HUES64 (cell line): Measurements from ENCODE around the gene RCAN2.

Experiments used
- H3K27ac ChIP-seq: 2 replicates; pipeline ENCODE4 v1.7.0; 2013; ENCODE audit warnings: low read depth, low read length, inconsistent platforms
- H3K27me3 ChIP-seq: 2 replicates; pipeline ENCODE4 v1.6.1; 2013; ENCODE audit warnings: mild to moderate bottlenecking, low read length; ENCODE audit not compliant: insufficient read depth
- H3K36me3 ChIP-seq: 2 replicates; pipeline ENCODE4 v1.6.1; 2013; ENCODE audit warnings: mild to moderate bottlenecking, low read length; ENCODE audit not compliant: insufficient read depth
- H3K4me1 ChIP-seq: 2 replicates; pipeline ENCODE4 v1.6.1; 2013; ENCODE audit warnings: mild to moderate bottlenecking, low read length, moderate library complexity; ENCODE audit not compliant: insufficient read depth
- H3K4me3 ChIP-seq: 2 replicates; pipeline ENCODE4 v1.5.1; 2013; ENCODE audit warnings: mild to moderate bottlenecking, low read length, moderate library complexity
- H3K9ac ChIP-seq: 2 replicates; pipeline ENCODE4 v1.6.1; 2013; ENCODE audit warnings: mild to moderate bottlenecking, low read depth, low read length
- H3K9me3 ChIP-seq: 2 replicates; pipeline ENCODE4 v1.6.1; 2013; ENCODE audit warnings: low read depth, low read length; ENCODE audit not compliant: insufficient read depth
- WGBS: fragments of 150-250, 120-280 bp; methylation state at CpG from one replicate; pipeline ENCODE4 v1.1.7; 2013; ENCODE audit warnings: missing lambda C conversion rate; 5-methylcytosine and 5-hydroxymethylcytosine counted together

RCAN2 gene

DNA sequence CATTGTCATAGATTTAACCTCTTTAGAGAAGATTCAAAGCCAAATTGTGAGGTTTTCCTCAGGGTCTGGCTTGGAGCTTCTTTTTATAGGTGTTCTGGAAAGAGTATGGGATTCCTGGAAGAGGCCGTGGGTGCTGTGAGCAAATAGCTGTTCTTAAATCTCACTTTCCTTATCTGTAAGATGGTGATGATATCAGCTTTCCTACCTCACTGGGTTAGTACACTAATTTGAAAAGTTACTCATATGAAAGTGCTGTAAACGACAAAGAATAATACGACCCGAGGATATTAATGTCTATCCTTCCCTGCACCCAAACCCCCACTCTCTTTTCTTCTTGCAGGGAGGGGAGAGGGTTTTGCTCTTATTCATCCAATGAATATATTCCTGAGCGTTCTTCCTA, 203.6 kb downstream of the RCAN2 start:
- H3K9me3 ChIP-seq: no peaks in the 10 kb centered on the region
- no peak overlapping the region for H3K27ac ChIP-seq
- WGBS: 100% methylated on average over 1 of the region's 5 CpGs
- H3K4me3 ChIP-seq: no peak overlapping the region
- no peaks in the 10 kb centered on the region for H3K27me3 ChIP-seq
- no peaks in the 10 kb centered on the region for H3K36me3 ChIP-seq
- peaks cover 4% of the 10 kb centered on the region; the same call in 1 of the 2 replicates for H3K4me1 ChIP-seq
- no peak overlapping the region for H3K9ac ChIP-seq

DNA sequence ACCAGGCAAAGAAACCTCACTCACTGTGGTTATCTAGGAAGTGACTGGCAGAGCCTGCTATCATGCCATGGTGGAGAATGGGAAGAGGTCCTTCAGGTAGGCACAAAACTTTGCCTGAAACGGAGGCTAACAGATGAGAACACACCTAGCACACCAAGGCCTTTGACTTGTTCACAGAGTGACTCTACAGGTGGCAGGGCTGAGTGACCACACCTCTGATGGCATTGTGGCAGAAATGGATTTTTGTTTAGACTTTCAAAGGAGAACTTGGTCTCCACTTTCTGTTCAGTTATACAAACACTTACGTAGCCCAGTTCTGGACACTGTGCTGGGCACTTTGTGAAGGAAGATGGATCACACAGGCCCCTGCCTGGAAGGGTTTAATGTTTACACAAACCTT, 204.2 kb downstream of the RCAN2 start:
- H3K27ac ChIP-seq: no peak overlapping the region
- no peak overlapping the region for H3K4me3 ChIP-seq
- 96% methylated on average over 2 of the region's 2 CpGs for WGBS
- H3K9me3 ChIP-seq: no peaks in the 10 kb centered on the region
- no peaks in the 10 kb centered on the region for H3K36me3 ChIP-seq
- peaks cover 4% of the 10 kb centered on the region; the same call in 1 of the 2 replicates for H3K4me1 ChIP-seq
- H3K27me3 ChIP-seq: no peaks in the 10 kb centered on the region
- H3K9ac ChIP-seq: no peak overlapping the region

DNA sequence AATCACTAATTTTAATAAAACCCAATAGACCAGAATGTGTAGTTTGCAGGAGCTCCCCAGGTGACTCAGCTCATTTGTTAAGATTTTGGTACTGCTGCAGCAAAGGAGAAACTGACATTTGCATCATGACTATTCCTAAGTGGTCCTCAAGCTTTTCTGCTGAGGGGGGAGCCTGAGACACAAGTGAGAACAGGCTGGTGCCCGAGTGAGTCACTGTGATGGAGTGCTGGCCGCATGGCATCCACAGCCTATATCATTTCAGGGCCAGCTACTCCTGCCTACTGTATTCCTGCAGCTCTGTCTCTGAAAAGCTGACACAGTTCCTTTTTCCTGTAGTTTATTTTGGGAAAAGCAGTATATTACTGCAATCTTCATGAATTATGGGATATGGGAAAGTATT, 206.8 kb downstream of the RCAN2 start:
- Histone ChIP-seq H3K9ac (no peak overlapping the region), H3K4me3 (no peak overlapping the region), H3K27ac (no peak overlapping the region), H3K36me3 (no peaks in the 10 kb centered on the region), H3K9me3 (no peaks in the 10 kb centered on the region), H3K27me3 (no peaks in the 10 kb centered on the region), H3K4me1 (no peaks in the 10 kb centered on the region)
- 92% methylated on average over 2 of the region's 2 CpGs for WGBS

DNA sequence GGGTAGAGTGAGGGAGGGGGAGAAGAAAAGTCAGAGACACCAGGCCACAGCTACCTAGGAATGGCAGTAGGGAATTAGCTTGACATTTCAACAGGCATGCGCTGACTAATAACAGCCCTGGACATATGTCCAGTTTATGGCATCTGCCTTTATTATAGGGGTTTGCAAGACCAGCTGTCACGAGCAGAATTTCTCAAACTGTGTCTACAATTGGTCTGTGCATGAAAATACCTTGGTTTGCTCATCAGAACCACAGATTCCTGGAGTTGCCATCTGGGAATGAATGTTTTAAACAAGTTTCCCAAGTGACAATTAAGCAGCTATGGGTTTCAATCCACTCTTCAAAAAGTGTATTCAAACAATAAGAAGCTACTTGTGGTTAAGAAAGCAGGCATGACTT, 210.1 kb downstream of the RCAN2 start:
- 90% methylated on average over 2 of the region's 2 CpGs for WGBS
- Histone ChIP-seq H3K27ac (no peak overlapping the region), H3K4me1 (no peaks in the 10 kb centered on the region), H3K36me3 (no peaks in the 10 kb centered on the region), H3K4me3 (no peak overlapping the region), H3K27me3 (no peaks in the 10 kb centered on the region), H3K9ac (no peak overlapping the region), H3K9me3 (no peaks in the 10 kb centered on the region)

DNA sequence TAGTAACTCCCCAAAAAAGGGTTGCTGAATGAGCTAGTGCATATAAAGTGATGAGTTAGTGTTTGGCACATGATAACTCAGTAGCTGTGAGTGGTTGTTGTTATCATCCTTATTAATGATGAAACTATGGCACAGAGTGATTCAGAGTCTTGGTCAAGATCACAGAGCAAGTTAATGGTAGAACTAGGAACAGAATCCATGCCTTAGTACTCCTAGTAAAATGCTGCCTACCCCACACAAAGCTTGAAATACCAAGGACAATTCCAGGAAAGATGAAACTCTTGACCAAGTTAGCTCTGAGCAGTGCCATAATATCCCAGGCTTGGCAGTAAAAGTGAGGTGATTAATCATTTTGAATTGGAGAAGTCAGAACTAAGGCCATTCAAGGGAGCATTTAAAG, 211.4 kb downstream of the RCAN2 start:
- Histone ChIP-seq H3K9me3 (no peaks in the 10 kb centered on the region), H3K4me3 (no peak overlapping the region), H3K4me1 (no peaks in the 10 kb centered on the region), H3K27ac (no peak overlapping the region), H3K27me3 (no peaks in the 10 kb centered on the region), H3K36me3 (no peaks in the 10 kb centered on the region), H3K9ac (no peak overlapping the region)

DNA sequence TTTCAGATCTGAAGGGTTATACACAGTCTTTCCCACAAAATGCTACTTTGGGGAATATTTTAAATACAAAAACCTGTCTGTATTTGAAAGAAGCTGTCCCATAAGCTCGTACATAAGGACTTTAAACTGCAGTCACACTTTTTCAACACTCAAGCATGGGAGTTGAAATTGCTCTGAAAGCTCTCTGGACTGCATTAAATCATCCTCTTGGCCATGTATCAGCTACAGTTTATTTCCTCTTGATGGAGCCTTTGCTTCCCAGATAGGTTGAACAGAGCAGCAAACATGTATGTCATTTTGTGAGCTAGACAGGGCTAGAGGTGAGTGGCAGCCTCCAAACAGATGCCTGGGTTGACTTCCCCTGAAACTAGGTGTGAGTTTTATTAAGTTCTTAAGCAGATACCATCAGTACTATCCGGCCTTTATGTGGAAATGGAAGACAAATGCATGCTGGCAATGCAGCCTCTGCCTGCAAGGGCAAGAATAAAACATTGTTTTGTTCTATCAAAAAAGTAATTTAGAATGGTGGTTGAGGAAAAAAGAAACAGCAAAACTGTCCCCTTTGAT, 214.6 kb downstream of the RCAN2 start:
- Histone ChIP-seq H3K27ac (no peak overlapping the region), H3K27me3 (no peaks in the 10 kb centered on the region), H3K4me1 (no peaks in the 10 kb centered on the region), H3K9me3 (no peaks in the 10 kb centered on the region), H3K4me3 (no peak overlapping the region), H3K9ac (no peak overlapping the region), H3K36me3 (no peaks in the 10 kb centered on the region)
- WGBS: 94% methylated on average over 2 of the region's 2 CpGs

DNA sequence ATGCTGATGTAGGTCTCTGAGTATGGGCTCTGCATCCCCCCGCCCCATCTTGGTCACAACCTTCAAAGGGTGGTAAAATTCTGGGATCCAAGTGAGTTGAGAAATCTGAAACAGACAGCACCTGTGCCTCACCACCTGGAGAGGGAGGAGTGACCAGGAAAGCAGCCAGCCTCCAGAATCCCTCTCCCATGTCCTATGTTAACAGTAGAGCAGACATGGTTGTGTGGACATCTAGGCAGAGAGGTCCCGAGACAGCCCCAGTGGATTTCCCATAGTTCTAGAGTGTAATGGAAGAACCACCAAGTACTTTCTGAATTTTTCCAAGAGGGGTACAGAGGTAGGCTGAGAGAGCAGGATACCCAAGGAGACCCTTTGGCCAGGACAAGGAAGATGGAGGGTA, 216.7 kb downstream of the RCAN2 start:
- Histone ChIP-seq H3K27ac (no peak overlapping the region), H3K9ac (no peak overlapping the region), H3K27me3 (no peaks in the 10 kb centered on the region), H3K36me3 (no peaks in the 10 kb centered on the region), H3K9me3 (no peaks in the 10 kb centered on the region), H3K4me1 (no peaks in the 10 kb centered on the region), H3K4me3 (no peak overlapping the region)
- WGBS: 92% methylated on average over 2 of the region's 2 CpGs

DNA sequence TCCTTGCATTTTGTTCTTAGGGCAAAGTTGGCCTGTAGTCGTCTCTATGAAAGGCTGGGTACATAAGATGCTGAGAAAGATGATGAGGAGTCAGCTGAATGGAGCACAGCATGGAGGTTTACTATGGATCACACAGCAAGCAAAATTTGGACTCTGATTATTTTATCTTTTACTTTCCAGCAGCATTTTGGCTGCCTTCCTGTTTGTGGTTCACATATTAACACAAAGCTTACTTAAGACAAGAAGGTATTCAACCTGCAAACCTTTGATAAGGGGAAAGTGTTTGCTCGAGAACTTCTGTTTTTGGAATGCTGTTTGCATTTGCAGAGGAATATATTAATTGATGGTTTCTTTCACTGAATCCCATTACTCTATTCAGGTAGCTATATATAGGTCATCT, 217.3 kb downstream of the RCAN2 start:
- no peaks in the 10 kb centered on the region for H3K9me3 ChIP-seq
- no peaks in the 10 kb centered on the region for H3K27me3 ChIP-seq
- H3K4me3 ChIP-seq: no peak overlapping the region
- H3K4me1 ChIP-seq: no peaks in the 10 kb centered on the region
- no peaks in the 10 kb centered on the region for H3K36me3 ChIP-seq
- WGBS: 80% methylated on average over 2 of the region's 2 CpGs
- no peak overlapping the region for H3K27ac ChIP-seq
- no peak overlapping the region for H3K9ac ChIP-seq

DNA sequence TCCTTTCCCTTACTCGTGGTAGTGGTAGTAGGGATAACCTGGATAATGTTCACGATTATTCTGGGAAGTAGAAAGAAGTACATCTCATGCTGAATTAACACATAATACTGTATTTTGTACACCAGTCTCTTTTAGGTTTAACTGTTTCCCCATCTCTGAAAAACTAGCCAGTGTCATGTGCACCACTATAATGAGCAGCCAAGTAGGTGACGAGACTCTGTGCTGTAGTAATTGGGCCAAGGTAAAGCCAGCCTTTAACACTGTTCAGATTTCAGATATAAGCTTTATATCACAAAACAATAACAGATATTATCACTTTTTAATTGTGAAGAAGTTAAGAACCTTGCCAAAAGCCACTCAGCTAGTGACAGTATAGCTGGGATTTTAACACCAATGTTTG, 219.5 kb downstream of the RCAN2 start:
- 100% methylated on average over 1 of the region's 3 CpGs for WGBS
- H3K27ac ChIP-seq: no peak overlapping the region
- no peak overlapping the region for H3K9ac ChIP-seq
- no peak overlapping the region for H3K4me3 ChIP-seq
- no peaks in the 10 kb centered on the region for H3K9me3 ChIP-seq
- no peaks in the 10 kb centered on the region for H3K4me1 ChIP-seq
- no peaks in the 10 kb centered on the region for H3K36me3 ChIP-seq
- H3K27me3 ChIP-seq: no peaks in the 10 kb centered on the region

DNA sequence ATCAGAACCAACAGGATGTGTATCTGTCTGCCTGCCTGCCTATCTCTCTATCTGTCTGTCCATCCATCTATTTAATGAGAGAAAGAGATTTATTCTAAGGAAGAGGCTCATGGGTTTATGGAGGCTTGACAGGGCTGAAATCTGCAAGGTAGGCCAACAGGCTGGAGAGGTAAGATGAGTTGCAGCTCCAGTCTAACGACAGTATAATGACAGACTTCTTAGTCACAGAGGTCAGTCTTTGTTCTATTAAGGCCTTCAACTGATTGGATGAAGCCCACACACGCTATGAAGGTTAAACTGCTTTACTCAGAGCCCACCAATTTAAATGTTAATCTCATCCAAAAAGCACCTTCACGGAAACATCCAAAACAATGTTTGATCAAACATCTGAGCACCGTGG, 220.1 kb downstream of the RCAN2 start:
- Histone ChIP-seq H3K9ac (no peak overlapping the region), H3K36me3 (no peaks in the 10 kb centered on the region), H3K4me3 (no peak overlapping the region), H3K27me3 (no peaks in the 10 kb centered on the region), H3K9me3 (no peaks in the 10 kb centered on the region), H3K4me1 (no peaks in the 10 kb centered on the region), H3K27ac (no peak overlapping the region)
- 80% methylated on average over 4 of the region's 4 CpGs for WGBS

DNA sequence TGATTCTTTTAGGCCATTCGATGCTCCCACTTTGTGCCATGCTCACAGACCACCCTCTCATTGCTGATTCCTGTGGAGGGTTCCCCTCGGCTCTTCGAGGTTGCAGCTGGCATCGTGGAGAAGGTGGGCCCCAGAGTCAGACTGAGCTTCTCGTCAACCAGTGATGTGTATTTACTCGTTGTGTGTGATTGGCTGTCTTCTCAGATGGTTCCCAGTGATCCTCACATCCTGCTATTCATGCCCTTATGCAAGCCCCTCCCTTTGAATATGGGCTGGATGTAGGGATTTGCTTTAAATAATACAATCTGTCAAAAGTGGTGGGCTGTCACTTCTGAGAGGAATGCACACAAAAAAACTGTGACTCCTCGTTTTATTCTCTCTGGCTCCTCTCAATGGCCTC, 220.9 kb downstream of the RCAN2 start:
- no peaks in the 10 kb centered on the region for H3K36me3 ChIP-seq
- no peaks in the 10 kb centered on the region for H3K9me3 ChIP-seq
- H3K27ac ChIP-seq: no peak overlapping the region
- no peak overlapping the region for H3K9ac ChIP-seq
- 95% methylated on average over 7 of the region's 7 CpGs for WGBS
- no peaks in the 10 kb centered on the region for H3K4me1 ChIP-seq
- no peaks in the 10 kb centered on the region for H3K27me3 ChIP-seq
- no peak overlapping the region for H3K4me3 ChIP-seq

DNA sequence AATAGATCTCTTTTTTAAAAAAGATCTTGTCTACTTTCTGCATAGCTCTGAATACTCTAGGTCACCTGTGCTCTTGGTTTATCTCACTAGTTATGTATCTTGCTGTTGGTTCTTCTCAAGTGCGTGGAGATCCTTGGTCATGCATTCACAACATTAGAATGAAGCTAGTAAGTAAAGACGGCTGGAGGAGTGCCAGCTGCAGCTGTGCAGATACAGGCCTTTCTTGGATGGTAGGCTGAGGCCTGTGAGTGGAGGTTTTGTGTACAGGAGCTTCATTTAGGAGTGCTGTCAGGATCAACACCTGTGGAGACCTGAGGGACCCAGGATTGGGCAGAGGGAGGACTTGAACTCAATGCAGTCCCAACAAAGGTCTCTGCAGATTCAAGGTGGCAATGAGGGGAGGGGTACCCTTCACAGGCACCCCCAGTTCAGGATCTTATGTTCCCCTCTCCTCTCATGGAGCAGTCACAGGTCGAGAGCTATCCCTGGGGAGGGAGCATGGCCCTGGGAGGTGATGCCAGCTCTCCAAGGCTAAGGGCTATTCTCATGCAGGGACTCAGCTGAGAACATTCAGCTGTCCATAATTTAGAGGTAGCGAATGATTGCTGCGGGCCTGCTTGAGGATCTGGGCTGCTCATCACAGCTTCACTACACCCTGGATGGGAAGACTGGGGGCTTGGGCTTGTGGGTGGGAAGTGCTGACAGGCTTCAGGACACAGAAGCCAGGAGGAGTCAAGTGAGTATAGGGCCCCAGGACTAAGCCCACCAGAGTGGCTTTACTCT, 221.6 kb downstream of the RCAN2 start:
- Histone ChIP-seq H3K4me3 (no peak overlapping the region), H3K27ac (no peak overlapping the region), H3K36me3 (no peaks in the 10 kb centered on the region), H3K9me3 (no peaks in the 10 kb centered on the region), H3K9ac (no peak overlapping the region), H3K4me1 (no peaks in the 10 kb centered on the region), H3K27me3 (no peaks in the 10 kb centered on the region)
- 91% methylated on average over 5 of the region's 5 CpGs for WGBS
